HG02943 (cell line): ENCODE measurements around the gene TXNL4A.

Source experiments
- ATAC-seq: cut with Tn5 transposase; IDR thresholded peaks from one replicate; pipeline ENCODE4 v1.9.1; 2021; ENCODE audit warnings: mild to moderate bottlenecking, low read depth, moderate library complexity; ENCODE audit not compliant: unreplicated experiment

Gene TXNL4A

DNA sequence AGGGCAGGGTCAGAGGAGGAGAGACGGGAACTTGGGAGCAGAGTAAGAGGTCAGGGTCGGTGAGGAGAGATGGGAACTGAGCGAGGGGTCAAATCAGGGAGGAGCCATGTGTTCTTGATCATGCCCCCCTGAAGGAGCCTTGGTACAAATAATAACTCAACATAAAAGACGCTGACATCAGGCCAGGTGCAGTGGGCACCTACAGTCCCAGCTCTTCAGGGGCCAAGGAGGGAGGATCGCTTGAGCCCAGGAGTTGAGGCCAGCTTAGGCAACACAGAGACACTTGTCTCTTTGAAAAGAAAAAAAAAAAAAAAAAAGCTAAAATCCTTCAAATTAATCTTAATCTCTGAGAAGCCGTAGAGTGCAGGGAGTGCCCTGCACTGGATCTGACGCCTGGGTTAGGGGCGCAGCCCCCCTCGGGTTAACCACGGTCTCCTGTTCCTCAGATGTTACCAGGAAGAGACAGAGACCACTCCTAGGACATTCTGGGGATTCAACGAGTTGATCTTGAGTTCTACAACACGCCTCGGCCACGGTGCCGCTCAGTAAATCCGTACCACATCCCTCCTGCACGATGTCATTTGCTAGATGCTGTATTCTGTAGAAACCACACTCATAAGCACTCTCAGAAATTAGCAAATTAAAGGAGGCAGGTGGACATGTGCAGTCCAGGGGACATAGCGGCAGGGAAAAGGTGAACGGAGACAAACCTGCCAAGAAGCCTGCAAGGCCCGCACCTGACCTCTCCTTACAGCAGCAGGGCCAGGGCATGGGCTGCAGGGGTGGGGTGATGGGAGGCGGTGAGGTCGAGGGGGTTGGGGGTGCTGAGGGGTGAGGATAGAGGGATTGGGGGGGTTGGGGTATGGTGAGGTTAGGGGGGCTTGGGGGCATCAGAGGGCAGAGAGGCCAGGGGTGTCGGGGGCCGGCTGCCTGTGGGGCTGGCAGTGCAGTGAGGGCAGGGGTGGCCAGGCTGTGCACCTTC lies 66.1 kb downstream of the TXNL4A start:
- ATAC-seq: no peak
